Right lobe of liver (tissue), 6 donors: ENCODE data around the gene APRT. TPM values are rescaled to one million over a fixed set of nuclear protein-coding genes. Genes with fewer than 3 reads are reported as not detected.

Experiments used
- ATAC-seq, 4 donors: fragments of 200-7000 bp; cut with Tn5 transposase; one replicate each; pipeline ENCODE4 v1.9.1; 2020; ENCODE audit warnings: mild to moderate bottlenecking in 4 of 4, moderate library complexity in 4 of 4
- DNase-seq, 3 donors: peaks; one replicate each; pipeline ENCODE4 v3.0.0-alpha.2; 2020
- H3K27ac ChIP-seq, 3 donors: fragments of 200-600 bp; one replicate each; pipeline ENCODE4 v1.8.0; 2022
- H3K27me3 ChIP-seq, 2 donors: fragments of 200-600 bp; one replicate each; pipeline ENCODE4 v1.8.0; 2022
- H3K36me3 ChIP-seq, 4 donors: fragments of 200-600 bp; sonication (generic) in 1 of 4; one replicate each; pipeline versions ENCODE4 v1.5.1 to v1.8.0; 2017 to 2022; ENCODE audit warnings: control low read depth in 1 of 4
- H3K4me1 ChIP-seq, 4 donors: fragments of 200-600 bp; sonication (generic) in 1 of 4; one replicate each; pipeline versions ENCODE4 v1.5.1 to v1.8.0; 2017 to 2022; ENCODE audit warnings: control low read depth in 1 of 4
- H3K4me3 ChIP-seq, 3 donors: fragments of 200-600 bp; one replicate each; pipeline ENCODE4 v1.8.0; 2022
- H3K9me3 ChIP-seq, 4 donors: fragments of 200-600 bp; sonication (generic) in 1 of 4; one replicate each; pipeline versions ENCODE4 v1.5.1 to v1.8.0; 2017 to 2022; ENCODE audit warnings: control low read depth in 1 of 4
- POLR2A ChIP-seq: fragments of 450-650 bp; IDR thresholded peaks from one replicate; pipeline ENCODE4 v1.6.1; 2017; ENCODE audit warnings: antibody characterized with exemption, mild to moderate bottlenecking
- WGBS: methylation state at CpG from one replicate; pipeline ENCODE4 v1.1.6; 2018; ENCODE audit warnings: low coverage, low lambda C conversion rate; ENCODE audit not compliant: insufficient coverage; ENCODE audit errors: missing lambda C conversion rate; 5-methylcytosine and 5-hydroxymethylcytosine counted together
- intact Hi-C, 2 donors: fragments of 100-400 bp; cut with DNase I; formaldehyde crosslinking; loops; one replicate each; pipeline versions ENCODE4 v1.11.2 to v1.14.1; 2022
- total RNA-seq, 6 experiments: library from RNA; depleted of rRNA in 2 of 6; stranded (reverse); fragments of >200 nt in 2 of 6; fragmentation: NEBNext Ultra II Directional in 3 of 6; extraction: Animal tissue kit (Norgen Biotek cat#: 25700) in 3 of 6; gene quantifications; one replicate each; pipeline versions ENCODE4 v1.1.0 to v1.2.4, GENCODE V29; 2016 to 2023
- TF ChIP-seq, protein P1 (sequence below), 4 donors: fragments of 200-600 bp in 3 of 4; fragments of 450-650 bp in 1 of 4; IDR thresholded peaks; one replicate each; pipeline versions ENCODE4 v1.5.1 to v1.8.0; 2016 to 2022; ENCODE audit warnings: antibody characterized with exemption in 4 of 4, mild to moderate bottlenecking in 2 of 4
- donor health status: DM: no; HTN: yes; CAD: no.
- donor health status: DM: no; HTN: no; CAD: no.
- donor health status: DM: no; HTN: no; CAD: no.
- donor health status: DM: no; HTN: yes; CAD: no.
- donor health status: DM: no; HTN: yes; CAD: no.

The APRT gene
- total RNA-seq, 6 experiments from 2014 or later = 61.4 to 120 (median 74.1) TPM

DNA sequence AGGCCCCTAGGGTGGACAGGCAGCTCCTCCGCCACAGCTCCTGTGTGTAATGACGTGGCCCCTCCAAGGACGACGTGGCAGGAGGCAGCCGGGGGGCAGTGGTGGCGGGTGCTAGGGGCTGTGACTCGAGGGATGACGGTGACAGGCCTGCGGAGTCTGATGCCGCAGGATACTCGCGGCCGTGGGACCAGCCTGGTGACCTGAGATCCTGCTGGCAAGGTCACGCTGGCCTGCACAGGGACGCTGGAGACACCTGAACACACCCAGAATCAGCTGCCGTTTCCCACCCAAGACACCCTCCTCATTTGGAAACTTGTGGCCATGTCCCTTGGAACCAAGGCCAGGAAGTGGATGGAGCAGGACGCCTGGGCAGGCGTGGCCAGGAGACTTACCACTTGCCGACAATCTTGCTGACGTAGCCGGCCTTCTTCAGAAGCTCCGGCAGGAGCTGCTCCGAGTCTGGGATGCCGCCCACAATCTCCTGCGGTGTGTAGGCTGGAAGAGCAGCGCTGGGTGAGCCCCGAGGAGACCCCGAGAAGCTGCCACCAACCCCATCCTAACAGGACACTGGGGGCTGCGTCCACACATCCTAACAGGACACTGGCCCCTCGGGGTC is 29.0 kb upstream of the APRT start:
- intact Hi-C loops = no loop called here
- no peak for TF ChIP-seq POLR2A
- TF ChIP-seq, protein P1, sequence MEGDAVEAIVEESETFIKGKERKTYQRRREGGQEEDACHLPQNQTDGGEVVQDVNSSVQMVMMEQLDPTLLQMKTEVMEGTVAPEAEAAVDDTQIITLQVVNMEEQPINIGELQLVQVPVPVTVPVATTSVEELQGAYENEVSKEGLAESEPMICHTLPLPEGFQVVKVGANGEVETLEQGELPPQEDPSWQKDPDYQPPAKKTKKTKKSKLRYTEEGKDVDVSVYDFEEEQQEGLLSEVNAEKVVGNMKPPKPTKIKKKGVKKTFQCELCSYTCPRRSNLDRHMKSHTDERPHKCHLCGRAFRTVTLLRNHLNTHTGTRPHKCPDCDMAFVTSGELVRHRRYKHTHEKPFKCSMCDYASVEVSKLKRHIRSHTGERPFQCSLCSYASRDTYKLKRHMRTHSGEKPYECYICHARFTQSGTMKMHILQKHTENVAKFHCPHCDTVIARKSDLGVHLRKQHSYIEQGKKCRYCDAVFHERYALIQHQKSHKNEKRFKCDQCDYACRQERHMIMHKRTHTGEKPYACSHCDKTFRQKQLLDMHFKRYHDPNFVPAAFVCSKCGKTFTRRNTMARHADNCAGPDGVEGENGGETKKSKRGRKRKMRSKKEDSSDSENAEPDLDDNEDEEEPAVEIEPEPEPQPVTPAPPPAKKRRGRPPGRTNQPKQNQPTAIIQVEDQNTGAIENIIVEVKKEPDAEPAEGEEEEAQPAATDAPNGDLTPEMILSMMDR (IDR thresholded peaks at IDR 0.05) = no peak
- ATAC-seq (no peak), DNase-seq (no peak)
- Histone ChIP-seq H3K27ac (no peak overlapping the region), H3K4me1 (no peaks in the 10 kb centered on the region), H3K4me3 (no peak overlapping the region), H3K9me3 (no peaks in the 10 kb centered on the region), H3K27me3 (no peaks in the 10 kb centered on the region), H3K36me3 (peaks cover 0 to 8% (median 2%) of the 10 kb centered on the region in 4 donors)
- WGBS = 90% methylated on average over 2 of the region's 30 CpGs

DNA sequence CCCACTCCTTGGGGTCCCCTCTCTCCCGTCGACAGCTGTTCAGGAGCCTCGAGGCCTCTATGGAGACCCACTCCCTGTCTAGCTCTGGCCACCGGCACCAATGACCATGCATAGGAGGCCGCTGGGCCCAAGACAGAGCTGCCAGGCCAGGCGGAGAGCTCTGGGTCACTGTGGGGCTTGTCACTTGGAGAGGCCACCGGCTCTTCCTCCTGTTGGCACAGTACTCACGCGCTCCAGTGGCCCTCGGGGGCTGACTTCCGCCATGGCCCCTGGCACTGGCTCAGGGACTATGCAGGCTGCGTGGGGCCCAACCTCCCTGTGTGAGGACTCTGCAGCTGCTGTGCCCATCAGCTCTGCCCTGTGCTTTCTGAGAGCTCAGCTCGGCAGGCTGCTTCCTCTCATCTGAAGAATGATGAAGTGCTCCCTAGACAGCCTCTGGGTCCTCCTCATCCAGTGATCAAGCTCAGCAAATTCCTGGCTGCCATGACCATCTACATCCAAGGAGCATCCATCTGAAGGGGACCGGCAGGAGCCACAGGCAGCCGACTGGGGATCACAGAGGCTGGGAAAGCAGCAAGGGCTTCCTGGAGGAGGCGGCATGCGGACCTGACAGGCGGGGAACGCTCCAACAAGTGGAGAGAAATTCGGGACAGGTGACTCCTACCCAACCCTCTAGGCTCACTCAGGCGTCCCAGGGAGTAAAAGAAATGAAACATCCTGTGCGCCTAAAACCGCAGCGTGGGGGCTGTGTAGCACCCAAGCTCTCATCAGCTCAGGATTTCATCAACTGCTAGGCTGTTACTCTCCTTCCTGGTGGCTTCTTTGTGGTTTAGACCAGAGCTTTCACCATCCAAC is 28.2 kb upstream of the APRT start:
- no peaks in the 10 kb centered on the region for H3K9me3 ChIP-seq
- no peak for TF ChIP-seq POLR2A
- TF ChIP-seq, protein P1 (IDR thresholded peaks at IDR 0.05) = no peak
- no peak overlapping the region for H3K4me3 ChIP-seq
- H3K4me1 ChIP-seq = no peaks in the 10 kb centered on the region
- DNase-seq (no peak), ATAC-seq (no peak)
- no peak overlapping the region for H3K27ac ChIP-seq
- intact Hi-C loops = no loop called here
- WGBS = 79% methylated on average over 9 of the region's 24 CpGs
- H3K27me3 ChIP-seq = no peaks in the 10 kb centered on the region
- H3K36me3 ChIP-seq = peaks cover 0 to 8% (median 2%) of the 10 kb centered on the region in 4 donors

DNA sequence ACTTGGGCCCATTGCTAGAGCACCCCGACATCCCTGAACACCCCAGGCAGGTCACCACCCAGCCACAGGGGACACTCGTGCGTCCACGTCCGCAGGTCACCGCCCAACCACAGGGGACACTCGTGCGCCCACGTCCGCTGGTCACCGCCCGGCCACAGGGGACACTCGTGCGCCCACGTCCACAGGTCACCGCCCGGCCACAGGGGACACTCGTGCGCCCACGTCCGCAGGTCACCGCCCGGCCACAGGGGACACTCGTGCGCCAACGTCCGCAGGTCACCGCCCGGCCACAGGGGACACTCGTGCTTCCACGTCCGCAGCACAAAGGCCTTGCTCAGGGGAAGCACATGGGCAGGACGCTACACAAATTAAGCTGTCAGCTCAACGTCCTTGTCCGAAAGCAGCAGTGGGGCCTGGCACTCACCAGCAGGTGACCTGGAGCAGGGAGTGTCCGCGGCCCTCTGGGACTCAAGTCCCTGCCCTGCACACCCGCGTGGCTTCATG is 27.4 kb upstream of the APRT start:
- ATAC-seq (no peak), DNase-seq (no peak)
- H3K27ac ChIP-seq = no peak overlapping the region
- no peaks in the 10 kb centered on the region for H3K9me3 ChIP-seq
- intact Hi-C loops = no loop called here
- H3K4me1 ChIP-seq = no peaks in the 10 kb centered on the region
- H3K36me3 ChIP-seq = peaks cover 0 to 8% (median 2%) of the 10 kb centered on the region in 4 donors
- H3K27me3 ChIP-seq = no peaks in the 10 kb centered on the region
- no peak for TF ChIP-seq POLR2A
- TF ChIP-seq, protein P1 (IDR thresholded peaks at IDR 0.05) = no peak
- 75% methylated on average over 8 of the region's 39 CpGs for WGBS
- H3K4me3 ChIP-seq = no peak overlapping the region

GRCh38 chr16:88838566-88838965 is 26.8 kb upstream of the APRT start:
- no peak for DNase-seq
- Histone ChIP-seq H3K4me1 (no peaks in the 10 kb centered on the region), H3K9me3 (no peaks in the 10 kb centered on the region), H3K36me3 (peaks cover 0 to 8% (median 2%) of the 10 kb centered on the region in 4 donors), H3K27me3 (no peaks in the 10 kb centered on the region), H3K27ac (no peak overlapping the region), H3K4me3 (no peak overlapping the region)
- 85% methylated on average over 5 of the region's 19 CpGs for WGBS
- intact Hi-C loops = no loop called here
- TF ChIP-seq, protein P1 (IDR thresholded peaks at IDR 0.05) = no peak
- TF ChIP-seq POLR2A = no peak
- ATAC-seq = no peak
